ENCODE data around the gene EGF. TPM values are rescaled to one million over a fixed set of nuclear protein-coding genes. Genes with fewer than 3 reads are reported as not detected.
"Not testable (repeated sequence)": the region's sequence is repeated elsewhere in the genome, so short reads cannot be mapped to it uniquely, and the experiment has no call there.

Gene EGF
- total RNA-seq, 1 experiment from 2014 or later = 0.06 TPM

- Histone ChIP-seq H3K27ac (no peak overlapping the region), H3K27me3 (no peaks in the 10 kb centered on the region), H3K36me3 (no peaks in the 10 kb centered on the region), H3K9me3 (replicated peaks) (no peaks in the 10 kb centered on the region), H3K4me3 (no peak overlapping the region), H3K4me1 (no peaks in the 10 kb centered on the region; the same call in 1 of the 2 replicates)
- DNase-seq = no peak
These were observed 18.6 kb downstream of the EGF start for GRCh38 chr4:109931318-109931717.

DNA sequence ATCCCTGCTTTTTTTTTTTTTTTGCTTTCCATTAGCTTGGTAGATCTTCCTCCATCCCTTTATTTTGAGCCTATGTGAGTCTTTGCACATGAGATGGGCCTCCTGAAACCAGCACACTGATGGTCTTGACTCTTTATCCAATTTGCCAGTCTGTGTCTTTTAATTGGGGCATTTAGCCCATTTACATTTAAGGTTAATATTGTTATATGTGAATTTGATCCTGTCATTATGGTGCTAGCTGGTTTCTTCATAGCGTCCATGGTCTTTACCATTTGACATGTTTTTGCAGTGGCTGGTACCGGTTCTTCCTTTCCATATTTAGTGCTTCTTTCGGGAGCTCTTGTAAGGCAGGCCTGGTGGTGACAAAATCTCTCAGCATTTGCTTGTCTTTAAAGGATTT is 24.7 kb downstream of the EGF start:
- H3K4me1 ChIP-seq; H3K27me3 ChIP-seq; H3K36me3 ChIP-seq; DNase-seq; H3K27ac ChIP-seq; H3K9me3 ChIP-seq (replicated peaks); H3K4me3 ChIP-seq: not testable (repeated sequence)

- Histone ChIP-seq H3K27me3 (no peaks in the 10 kb centered on the region), H3K9me3 (replicated peaks) (no peaks in the 10 kb centered on the region), H3K4me1 (no peaks in the 10 kb centered on the region), H3K27ac (no peak overlapping the region), H3K4me3 (no peak overlapping the region), H3K36me3 (no peaks in the 10 kb centered on the region)
- DNase-seq = no peak
These were observed 26.5 kb downstream of the EGF start for GRCh38 chr4:109939190-109939589.

DNA sequence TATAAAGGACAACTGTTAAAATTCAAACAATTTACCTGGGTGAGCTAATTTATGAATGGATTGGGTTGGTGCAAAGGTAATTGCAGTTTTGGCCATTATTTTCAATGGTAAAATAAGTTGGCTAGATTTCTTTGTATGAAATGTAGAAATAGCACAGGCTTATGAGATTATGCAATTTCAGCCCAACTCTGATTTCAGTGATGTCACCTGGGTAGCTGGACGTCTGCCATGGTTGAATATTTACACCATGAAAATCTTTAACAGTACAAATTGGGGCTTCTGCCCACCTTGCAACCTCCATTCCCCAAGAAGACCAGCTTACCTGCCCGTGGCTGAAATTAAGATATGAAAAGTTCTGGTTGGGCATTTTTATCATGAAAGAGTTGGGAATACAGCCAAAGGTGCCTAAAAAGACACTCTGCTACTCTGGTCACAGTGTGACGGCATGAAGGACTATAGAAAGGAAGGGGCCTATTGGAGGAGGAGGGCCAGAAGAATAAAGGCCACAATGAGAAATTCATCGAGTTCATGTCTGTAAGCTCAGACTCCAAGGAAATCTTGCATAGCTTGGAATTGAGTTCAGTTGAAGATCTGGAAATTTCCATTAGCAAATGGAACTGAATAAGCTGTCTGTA is 29.7 kb downstream of the EGF start:
- Histone ChIP-seq H3K27me3 (no peaks in the 10 kb centered on the region), H3K4me3 (no peak overlapping the region), H3K27ac (no peak overlapping the region), H3K9me3 (replicated peaks) (no peaks in the 10 kb centered on the region), H3K4me1 (no peaks in the 10 kb centered on the region), H3K36me3 (no peaks in the 10 kb centered on the region)
- DNase-seq = no peak

DNA sequence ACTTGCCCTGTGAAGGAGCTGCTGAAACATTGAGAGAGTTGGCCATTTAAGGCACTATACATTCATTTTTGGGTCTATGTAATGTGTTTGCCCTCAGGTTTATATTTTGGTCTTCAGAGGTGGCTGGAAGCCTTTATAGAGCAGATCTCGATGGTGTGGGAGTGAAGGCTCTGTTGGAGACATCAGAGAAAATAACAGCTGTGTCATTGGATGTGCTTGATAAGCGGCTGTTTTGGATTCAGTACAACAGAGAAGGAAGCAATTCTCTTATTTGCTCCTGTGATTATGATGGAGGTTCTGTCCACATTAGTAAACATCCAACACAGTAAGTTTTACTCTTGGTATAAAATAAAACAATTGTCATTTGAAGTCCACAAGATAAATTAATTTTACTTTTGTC is 31.1 kb downstream of the EGF start:
- H3K27ac ChIP-seq = no peak overlapping the region
- H3K9me3 ChIP-seq (replicated peaks) = no peaks in the 10 kb centered on the region
- H3K4me3 ChIP-seq = no peak overlapping the region
- no peak for DNase-seq
- H3K36me3 ChIP-seq = no peaks in the 10 kb centered on the region
- H3K27me3 ChIP-seq = no peaks in the 10 kb centered on the region
- H3K4me1 ChIP-seq = no peaks in the 10 kb centered on the region

DNA sequence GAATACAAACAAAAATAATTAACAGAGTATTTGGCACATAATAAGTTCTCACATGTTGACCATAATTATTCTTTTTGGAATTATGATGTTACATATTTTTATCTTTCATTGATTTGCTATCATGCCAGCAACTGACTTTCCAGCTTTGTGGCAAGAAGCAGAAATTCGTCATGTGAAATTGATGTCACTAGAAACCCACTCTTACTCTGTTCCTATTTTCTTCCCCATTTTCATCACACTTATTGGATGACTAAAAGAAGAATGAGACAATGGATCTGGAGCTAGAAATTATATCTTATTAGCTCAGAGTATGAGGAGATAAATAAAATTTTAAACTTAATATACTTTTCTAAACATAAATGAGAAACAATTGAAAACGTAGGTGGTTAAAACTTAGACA is 31.9 kb downstream of the EGF start:
- H3K4me3 ChIP-seq = no peak overlapping the region
- DNase-seq = no peak

GRCh38 chr4:109945056-109945455 is 32.4 kb downstream of the EGF start:
- H3K4me3 ChIP-seq = no peak overlapping the region
- no peaks in the 10 kb centered on the region for H3K9me3 ChIP-seq (replicated peaks)
- no peaks in the 10 kb centered on the region for H3K27me3 ChIP-seq
- no peak overlapping the region for H3K27ac ChIP-seq
- H3K36me3 ChIP-seq = no peaks in the 10 kb centered on the region
- no peaks in the 10 kb centered on the region for H3K4me1 ChIP-seq
- peak in 1 of 2 experiments; percentile 8 for DNase-seq

More for the DNA sequence above, 31.9 kb downstream of the EGF start:
- H3K9me3 ChIP-seq (replicated peaks) = no peaks in the 10 kb centered on the region
- H3K36me3 ChIP-seq = no peaks in the 10 kb centered on the region
- no peaks in the 10 kb centered on the region for H3K4me1 ChIP-seq
- H3K27ac ChIP-seq = no peak overlapping the region
- H3K27me3 ChIP-seq = no peaks in the 10 kb centered on the region

DNA sequence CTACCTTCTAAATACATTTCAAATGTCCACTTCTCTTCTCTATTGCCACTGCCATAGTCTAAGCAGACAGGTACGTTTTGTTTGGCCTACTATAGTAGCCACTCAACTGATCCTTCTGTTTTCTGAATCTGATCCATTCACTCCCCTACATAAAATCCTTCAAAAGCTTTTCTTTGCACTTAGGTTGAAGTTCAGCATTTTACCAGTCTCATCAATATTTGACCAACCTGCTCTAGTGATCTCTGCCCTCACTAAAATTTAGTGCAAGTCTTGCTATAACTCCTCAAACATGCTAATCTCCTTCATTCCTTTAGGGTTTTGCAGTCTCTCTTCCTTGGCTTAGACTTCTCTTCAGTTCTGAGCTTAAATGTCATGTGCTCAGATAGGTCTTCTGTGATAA is 33.4 kb downstream of the EGF start:
- Histone ChIP-seq H3K36me3 (no peaks in the 10 kb centered on the region), H3K4me3 (no peak overlapping the region), H3K9me3 (replicated peaks) (no peaks in the 10 kb centered on the region), H3K27me3 (no peaks in the 10 kb centered on the region), H3K27ac (no peak overlapping the region), H3K4me1 (no peaks in the 10 kb centered on the region)
- no peak for DNase-seq

- no peak overlapping the region for H3K4me3 ChIP-seq
- H3K4me1 ChIP-seq = no peaks in the 10 kb centered on the region
- H3K27me3 ChIP-seq = no peaks in the 10 kb centered on the region
- H3K36me3 ChIP-seq = no peaks in the 10 kb centered on the region
- H3K27ac ChIP-seq = no peak overlapping the region
- no peaks in the 10 kb centered on the region for H3K9me3 ChIP-seq (replicated peaks)
- no peak for DNase-seq
These were observed 34.8 kb downstream of the EGF start for GRCh38 chr4:109947457-109947856.

DNA sequence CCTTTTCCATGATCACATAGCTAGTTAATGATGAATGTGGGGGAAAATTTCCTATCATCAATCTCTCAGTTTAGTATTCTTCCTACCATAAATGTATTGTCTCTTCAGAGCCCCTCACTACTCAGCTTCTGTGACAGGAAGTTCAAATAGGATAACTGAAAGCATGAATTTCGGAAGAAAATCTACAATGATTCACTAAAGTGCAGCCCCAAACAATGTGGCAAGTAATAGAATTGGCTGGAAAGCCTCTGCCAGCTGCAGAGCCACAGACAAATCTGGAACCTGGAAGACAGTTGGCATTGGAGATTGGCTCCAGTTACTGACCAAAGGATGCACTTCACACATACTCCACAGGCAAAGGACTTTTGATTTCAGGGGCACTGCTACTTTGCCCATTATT is 35.2 kb downstream of the EGF start:
- Histone ChIP-seq H3K36me3 (no peaks in the 10 kb centered on the region), H3K9me3 (replicated peaks) (no peaks in the 10 kb centered on the region), H3K27ac (no peak overlapping the region), H3K4me1 (no peaks in the 10 kb centered on the region), H3K4me3 (no peak overlapping the region), H3K27me3 (no peaks in the 10 kb centered on the region)
- DNase-seq = no peak

GRCh38 chr4:109949099-109949718 is 36.5 kb downstream of the EGF start:
- not testable (repeated sequence) for H3K36me3 ChIP-seq; H3K9me3 ChIP-seq (replicated peaks); H3K4me1 ChIP-seq; H3K27ac ChIP-seq; H3K4me3 ChIP-seq; H3K27me3 ChIP-seq; DNase-seq

- no peaks in the 10 kb centered on the region for H3K4me1 ChIP-seq
- H3K36me3 ChIP-seq = no peaks in the 10 kb centered on the region
These were observed 39.9 kb downstream of the EGF start for GRCh38 chr4:109952612-109953011.

GRCh38 chr4:109953556-109953955 is 40.9 kb downstream of the EGF start:
- H3K27me3 ChIP-seq = no peaks in the 10 kb centered on the region
- H3K4me3 ChIP-seq = no peak overlapping the region
- H3K9me3 ChIP-seq (replicated peaks) = no peaks in the 10 kb centered on the region
- H3K36me3 ChIP-seq = no peaks in the 10 kb centered on the region
- H3K4me1 ChIP-seq = no peaks in the 10 kb centered on the region
- no peak overlapping the region for H3K27ac ChIP-seq
- DNase-seq = no peak

More at GRCh38 chr4:109952612-109953011, 39.9 kb downstream of the EGF start:
- no peak for DNase-seq
- Histone ChIP-seq H3K27me3 (no peaks in the 10 kb centered on the region), H3K27ac (no peak overlapping the region), H3K9me3 (replicated peaks) (no peaks in the 10 kb centered on the region), H3K4me3 (no peak overlapping the region)

DNA sequence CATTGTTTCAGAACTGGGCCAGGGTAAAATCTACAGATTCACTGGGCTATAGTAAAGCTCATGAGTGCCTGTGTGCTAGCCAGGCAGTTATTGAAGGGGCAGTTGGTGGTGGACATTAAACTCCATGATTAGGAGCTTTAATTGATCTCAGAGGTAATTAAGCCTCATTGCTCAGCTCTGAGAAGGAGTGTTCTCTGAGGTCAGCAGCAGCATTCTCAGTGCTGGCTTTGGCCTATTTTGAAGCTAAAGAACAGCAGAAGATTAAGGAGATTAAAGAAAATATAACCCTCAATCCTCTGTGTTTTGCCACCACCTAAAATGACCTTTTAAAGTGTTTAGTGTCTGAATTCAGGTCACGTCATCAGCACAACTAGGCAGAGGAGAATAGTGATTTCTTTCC is 42.5 kb downstream of the EGF start:
- no peaks in the 10 kb centered on the region for H3K27me3 ChIP-seq
- no peak overlapping the region for H3K4me3 ChIP-seq
- H3K36me3 ChIP-seq = no peaks in the 10 kb centered on the region
- no peak overlapping the region for H3K27ac ChIP-seq
- H3K9me3 ChIP-seq (replicated peaks) = no peaks in the 10 kb centered on the region
- H3K4me1 ChIP-seq = no peaks in the 10 kb centered on the region
- no peak for DNase-seq

GRCh38 chr4:109957227-109957626 is 44.5 kb downstream of the EGF start:
- H3K36me3 ChIP-seq = no peaks in the 10 kb centered on the region
- H3K27me3 ChIP-seq = no peaks in the 10 kb centered on the region
- no peak overlapping the region for H3K27ac ChIP-seq
- no peaks in the 10 kb centered on the region for H3K9me3 ChIP-seq (replicated peaks)
- peaks cover 5% of the 10 kb centered on the region for H3K4me1 ChIP-seq
- no peak overlapping the region for H3K4me3 ChIP-seq
- no peak for DNase-seq

- H3K27me3 ChIP-seq = no peaks in the 10 kb centered on the region
- no peak overlapping the region for H3K4me3 ChIP-seq
- DNase-seq = no peak
- no peak overlapping the region for H3K27ac ChIP-seq
- no peaks in the 10 kb centered on the region for H3K9me3 ChIP-seq (replicated peaks)
- H3K4me1 ChIP-seq = peaks cover 6% of the 10 kb centered on the region
- H3K36me3 ChIP-seq = no peaks in the 10 kb centered on the region
These were observed 46.5 kb downstream of the EGF start for GRCh38 chr4:109959195-109959594.
